HG02759 (cell line): ENCODE measurements around the gene PPP1R1B.

Experiments used
- ATAC-seq: cut with Tn5 transposase; IDR thresholded peaks from one replicate; pipeline ENCODE4 v1.9.1; 2021; ENCODE audit warnings: mild to moderate bottlenecking, moderate library complexity; ENCODE audit not compliant: unreplicated experiment

The PPP1R1B gene

GRCh38 chr17:39666231-39666600 lies 39.5 kb downstream of the PPP1R1B start:
- no peak for ATAC-seq

- ATAC-seq = no peak
Observed at GRCh38 chr17:39666601-39667261, 40.0 kb downstream of the PPP1R1B start.

- no peak for ATAC-seq
Observed at GRCh38 chr17:39667262-39667944, 40.7 kb downstream of the PPP1R1B start.

- no peak for ATAC-seq
Observed at GRCh38 chr17:39667945-39668924, 41.5 kb downstream of the PPP1R1B start, which contains the start of gene PNMT. Gene PNMT, plus strand, starts transcription at chr17:39668453. Its CDS starts 23 bp downstream, at chr17:39668476.

DNA sequence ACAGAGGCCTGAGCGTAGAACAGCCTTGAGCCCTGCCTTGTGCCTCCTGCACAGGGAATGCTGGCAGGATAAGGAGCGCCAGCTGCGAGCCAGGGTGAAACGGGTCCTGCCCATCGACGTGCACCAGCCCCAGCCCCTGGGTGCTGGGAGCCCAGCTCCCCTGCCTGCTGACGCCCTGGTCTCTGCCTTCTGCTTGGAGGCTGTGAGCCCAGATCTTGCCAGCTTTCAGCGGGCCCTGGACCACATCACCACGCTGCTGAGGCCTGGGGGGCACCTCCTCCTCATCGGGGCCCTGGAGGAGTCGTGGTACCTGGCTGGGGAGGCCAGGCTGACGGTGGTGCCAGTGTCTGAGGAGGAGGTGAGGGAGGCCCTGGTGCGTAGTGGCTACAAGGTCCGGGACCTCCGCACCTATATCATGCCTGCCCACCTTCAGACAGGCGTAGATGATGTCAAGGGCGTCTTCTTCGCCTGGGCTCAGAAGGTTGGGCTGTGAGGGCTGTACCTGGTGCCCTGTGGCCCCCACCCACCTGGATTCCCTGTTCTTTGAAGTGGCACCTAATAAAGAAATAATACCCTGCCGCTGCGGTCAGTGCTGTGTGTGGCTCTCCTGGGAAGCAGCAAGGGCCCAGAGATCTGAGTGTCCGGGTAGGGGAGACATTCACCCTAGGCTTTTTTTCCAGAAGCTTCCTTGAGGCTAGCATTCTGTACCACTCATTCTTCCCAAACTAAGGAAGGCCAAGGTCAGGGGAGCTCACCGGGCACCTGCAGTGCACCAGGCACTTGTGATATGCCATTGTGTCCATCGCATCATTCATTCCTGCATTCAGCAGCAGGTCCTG lies 43.4 kb downstream of the PPP1R1B start:
- no peak for ATAC-seq

DNA sequence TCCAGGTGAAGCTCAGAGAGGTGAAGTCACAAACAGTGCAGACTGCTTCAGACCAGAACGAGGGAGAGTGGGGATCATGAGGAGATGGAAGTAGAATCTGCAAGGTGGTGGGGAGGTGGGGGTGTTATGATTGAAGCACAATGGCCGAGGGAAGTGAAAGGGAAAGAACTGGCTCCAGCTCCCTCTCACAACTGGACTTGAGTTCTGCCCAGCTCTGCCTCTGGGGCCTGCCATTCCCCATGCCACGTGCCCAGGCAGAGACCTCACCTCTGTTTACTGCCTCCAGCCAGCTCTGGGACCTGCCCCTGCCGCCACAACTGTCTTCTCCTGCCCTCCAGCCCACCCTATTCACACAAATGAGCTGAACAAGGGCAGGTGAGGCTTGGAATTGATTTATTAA lies 44.0 kb downstream of the PPP1R1B start:
- ATAC-seq = no peak

DNA sequence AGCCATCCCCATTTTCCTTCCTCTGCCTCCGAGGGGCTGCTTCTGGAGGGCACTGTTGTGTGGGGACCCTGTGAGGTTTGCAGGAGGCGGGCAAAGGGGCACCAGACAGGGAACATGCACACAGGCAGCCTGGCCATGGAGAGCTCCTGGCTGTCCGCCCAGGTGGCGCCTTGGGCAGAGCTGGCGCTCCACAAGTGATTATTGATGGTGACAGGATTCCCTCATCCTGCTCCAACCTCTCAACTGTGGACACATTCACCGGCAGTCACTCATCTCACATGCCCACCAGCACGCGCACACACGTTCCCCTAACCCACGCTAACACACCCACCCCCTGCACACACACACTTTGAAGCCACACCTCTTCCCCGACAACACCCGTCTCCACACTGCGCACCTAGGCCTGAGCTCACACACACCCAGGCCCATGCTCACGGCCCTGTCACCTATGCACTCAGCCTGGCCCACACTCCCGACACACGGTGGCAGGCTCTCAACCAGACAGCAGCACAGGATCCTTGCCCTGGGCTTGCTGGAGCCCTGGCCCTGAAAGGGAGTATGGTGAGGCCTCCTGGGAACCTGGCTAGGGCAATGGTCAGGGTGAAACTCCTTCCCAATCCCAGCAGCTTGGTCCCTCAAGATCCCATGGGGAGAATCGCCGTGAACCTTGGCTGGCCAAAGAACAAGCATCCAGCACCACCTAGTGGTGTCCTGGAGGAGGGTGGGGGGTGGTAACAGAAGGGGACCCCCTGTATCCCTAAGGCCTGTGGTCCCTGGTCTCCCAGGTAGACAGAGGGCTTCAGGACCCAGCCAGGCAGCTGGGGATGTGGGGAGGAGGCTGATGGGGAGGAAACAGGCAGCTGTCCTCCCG lies 45.1 kb downstream of the PPP1R1B start:
- no peak for ATAC-seq

GRCh38 chr17:39672522-39673334 lies 46.0 kb downstream of the PPP1R1B start:
- ATAC-seq = no peak

DNA sequence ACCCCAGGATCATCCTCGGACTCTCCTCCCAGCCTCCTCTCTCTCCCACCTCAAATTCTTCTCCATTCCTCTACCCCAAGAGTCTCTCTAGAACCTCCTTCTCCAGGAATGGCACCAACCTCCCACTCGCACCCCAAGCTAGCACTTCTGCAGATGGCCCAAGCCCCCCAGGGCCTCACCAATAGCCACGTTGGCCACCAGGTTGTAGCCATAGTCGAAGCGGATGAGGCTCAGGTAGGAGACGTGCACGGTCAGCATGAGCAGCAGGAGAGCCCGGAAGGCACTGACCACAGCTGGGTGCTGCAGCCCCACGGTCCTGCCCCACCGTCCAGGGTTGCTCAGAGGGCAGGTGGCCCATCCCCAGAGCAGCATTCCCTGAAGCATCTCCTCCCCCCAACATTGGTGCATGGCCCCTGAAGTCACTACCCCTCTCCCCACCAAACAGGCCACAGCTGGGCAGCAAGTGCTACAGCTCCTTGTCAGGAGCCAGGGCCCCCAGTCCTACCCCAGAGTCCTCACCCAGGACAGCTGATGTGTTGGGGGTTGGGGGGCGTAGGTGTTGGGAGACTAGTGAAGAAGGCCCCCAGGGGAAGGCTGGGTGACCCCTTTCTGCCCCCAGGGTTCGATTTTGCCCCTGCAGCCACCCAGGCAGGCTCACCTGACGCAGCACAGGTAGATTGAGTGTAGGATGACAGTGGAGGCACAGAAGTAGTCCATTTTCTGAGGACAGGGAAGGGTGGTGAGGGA lies 46.8 kb downstream of the PPP1R1B start:
- no peak for ATAC-seq

DNA sequence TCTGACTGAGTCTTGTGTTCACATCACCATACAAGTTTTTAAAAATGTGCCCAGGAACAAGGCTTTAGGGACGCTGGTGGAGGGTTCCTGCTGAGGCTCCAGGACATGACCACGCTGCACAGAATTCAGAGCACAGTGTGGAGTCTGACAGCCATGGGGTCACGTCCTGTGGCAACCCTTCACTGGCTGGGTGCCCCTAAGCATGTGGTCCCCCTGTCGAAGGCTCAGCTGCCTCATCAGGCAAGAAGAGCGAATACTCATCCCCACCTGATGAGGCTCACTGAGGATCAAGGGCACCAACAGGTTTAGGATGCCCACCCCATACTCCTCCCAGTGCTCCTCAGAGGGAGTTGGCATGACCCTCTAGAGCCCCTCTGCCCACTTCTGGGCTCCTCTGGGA lies 47.4 kb downstream of the PPP1R1B start:
- no peak for ATAC-seq

GRCh38 chr17:39674702-39675389 lies 48.1 kb downstream of the PPP1R1B start:
- ATAC-seq = peak; percentile 48

DNA sequence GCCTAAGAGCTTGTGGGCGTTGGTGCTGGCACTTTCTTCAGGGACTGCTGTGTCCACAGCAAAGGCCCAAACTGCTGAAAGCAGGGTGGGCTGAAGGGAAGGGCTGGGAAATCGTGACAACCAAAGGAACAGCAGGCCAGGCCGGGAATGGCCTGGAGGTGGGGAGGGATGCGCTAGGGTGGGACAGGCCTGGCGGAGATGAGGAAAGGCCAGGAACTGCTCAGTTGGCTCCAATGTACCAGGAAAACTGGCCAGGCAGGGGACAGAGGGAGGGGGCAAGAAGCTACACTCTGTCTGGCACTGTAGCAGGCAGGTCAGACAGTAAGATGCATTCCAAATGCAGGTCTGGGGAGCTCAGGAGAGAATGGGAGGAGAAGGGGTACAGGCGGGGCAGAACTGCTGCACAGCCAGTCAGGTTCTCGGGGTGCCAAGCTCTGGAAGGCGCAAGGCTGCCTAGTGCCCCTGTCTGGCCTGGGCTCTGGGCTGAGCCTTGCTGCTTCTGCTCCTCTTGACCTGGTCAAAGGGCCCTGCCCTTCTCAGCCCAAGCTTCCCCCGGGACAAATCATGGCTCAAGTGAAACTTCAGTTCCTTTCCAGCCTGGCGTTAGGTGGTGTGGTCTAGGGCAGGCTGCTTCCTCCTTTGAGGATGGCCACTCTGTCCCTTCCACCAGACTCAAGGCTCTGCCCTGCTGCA lies 48.8 kb downstream of the PPP1R1B start:
- no peak for ATAC-seq

- ATAC-seq = no peak
Observed at GRCh38 chr17:39676198-39676819, 49.6 kb downstream of the PPP1R1B start.

GRCh38 chr17:39677072-39677471 lies 50.3 kb downstream of the PPP1R1B start:
- no peak for ATAC-seq

DNA sequence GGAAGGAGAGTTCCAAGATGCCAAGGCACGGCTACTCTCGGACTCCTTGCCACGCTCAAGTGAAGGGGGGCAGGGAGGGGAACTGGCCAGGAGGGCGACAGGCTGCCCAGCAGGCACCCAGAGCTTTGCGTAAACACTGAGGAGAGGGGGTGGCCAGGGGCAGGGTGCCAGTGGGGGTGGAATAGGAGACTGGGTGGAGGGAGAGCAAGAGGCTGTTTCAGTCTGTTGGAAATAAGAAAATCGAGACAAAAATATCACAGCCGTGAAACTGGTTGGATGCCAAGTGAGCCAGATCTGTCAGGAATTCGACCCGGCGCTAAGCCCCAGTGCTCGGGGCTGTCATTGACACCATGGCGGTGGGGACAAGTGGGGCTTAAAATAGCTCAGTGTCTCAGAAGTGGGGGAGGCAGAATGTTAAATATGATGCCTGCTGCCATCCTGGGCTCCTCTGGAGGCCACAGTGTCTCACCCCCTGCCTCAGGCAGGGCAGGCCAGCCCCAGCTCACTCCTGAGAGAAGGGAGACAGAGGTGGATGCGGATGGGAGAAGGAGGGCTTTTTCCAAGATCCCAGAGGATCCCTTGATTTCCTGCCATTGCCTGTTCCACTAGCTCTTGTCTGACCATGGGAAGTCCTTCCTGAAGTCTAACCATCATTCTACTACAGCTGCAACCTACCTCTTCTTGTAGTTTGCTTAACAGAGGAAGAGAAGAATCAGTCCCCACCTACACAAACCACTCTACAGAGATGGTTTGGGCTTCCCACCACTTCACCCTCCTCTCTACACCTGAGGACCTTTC lies 51.0 kb downstream of the PPP1R1B start:
- no peak for ATAC-seq
